CD4-positive, alpha-beta T cell treated with Interleukin-4 for 4 hours (primary cell): ENCODE data around the gene SETD6.
"Not testable (repeated sequence)": the region's sequence is repeated elsewhere in the genome, so short reads cannot be mapped to it uniquely, and the experiment has no call there.

Experiments
- DNase-seq: peaks from one replicate; pipeline ENCODE4 v3.0.0-alpha.2; 2020

SETD6 gene, protein sequence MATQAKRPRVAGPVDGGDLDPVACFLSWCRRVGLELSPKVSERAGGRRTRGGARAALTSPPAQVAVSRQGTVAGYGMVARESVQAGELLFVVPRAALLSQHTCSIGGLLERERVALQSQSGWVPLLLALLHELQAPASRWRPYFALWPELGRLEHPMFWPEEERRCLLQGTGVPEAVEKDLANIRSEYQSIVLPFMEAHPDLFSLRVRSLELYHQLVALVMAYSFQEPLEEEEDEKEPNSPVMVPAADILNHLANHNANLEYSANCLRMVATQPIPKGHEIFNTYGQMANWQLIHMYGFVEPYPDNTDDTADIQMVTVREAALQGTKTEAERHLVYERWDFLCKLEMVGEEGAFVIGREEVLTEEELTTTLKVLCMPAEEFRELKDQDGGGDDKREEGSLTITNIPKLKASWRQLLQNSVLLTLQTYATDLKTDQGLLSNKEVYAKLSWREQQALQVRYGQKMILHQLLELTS

DNA sequence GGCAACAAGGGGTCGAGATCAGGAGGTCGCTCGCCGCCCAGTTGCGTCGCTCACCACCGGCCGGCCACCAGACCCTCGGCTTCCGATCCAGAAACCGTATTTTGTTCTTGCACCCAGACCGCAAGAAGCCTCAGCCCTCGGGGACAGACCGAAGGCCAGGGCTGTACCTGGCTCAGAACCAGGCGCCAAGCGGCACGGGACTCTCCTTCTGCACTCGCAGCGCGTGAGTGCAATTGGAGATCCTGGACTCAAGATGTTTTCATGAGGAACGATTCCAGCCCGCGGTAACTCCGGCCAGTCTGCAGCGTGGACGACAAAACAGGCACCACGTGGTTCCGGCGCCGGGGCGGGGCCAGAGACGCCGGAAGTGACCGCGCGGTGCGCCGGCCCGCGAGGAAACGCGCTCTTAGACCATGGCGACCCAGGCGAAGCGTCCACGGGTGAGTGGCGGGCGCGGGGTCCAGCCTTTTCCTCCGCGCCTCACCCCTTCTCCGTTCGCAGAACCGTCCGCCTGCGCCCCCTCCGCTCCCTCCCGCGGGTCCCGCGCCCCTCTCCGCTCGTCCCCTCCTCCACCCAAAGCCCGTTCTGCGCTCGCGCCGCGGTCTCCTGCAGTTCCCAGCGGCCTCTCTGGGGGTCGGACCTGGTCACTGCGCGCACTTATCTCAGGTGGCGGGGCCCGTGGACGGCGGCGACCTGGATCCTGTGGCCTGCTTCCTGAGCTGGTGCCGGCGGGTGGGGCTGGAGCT, at the start of gene SETD6:
Gene SETD6 (plus strand): TSS at position 393 of the 746 bp plus-strand sequence. CDS start 21 bp downstream, at position 414.
- DNase-seq, result peak; percentile 58

DNA sequence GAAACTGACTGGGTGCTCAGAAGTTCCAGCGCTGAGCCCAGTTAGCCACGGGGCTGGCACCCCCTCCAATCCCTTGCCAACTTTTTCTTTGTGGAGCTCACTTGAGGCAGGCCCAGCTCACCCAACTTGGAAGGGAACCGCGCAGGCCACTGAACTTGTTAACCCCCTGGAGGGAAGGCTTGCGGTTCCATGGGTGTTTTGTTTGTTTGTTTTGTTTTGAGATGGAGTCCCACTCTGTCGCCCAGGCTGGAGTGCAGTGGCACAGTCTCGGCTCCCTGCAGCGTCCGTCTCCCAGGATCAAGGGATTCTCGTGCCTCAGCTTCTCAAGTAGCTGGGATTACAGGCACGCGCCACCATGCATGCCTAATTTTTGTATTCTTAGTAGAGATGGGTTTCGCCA, 49.5 kb upstream of the SETD6 start:
- DNase-seq, result no peak

DNA sequence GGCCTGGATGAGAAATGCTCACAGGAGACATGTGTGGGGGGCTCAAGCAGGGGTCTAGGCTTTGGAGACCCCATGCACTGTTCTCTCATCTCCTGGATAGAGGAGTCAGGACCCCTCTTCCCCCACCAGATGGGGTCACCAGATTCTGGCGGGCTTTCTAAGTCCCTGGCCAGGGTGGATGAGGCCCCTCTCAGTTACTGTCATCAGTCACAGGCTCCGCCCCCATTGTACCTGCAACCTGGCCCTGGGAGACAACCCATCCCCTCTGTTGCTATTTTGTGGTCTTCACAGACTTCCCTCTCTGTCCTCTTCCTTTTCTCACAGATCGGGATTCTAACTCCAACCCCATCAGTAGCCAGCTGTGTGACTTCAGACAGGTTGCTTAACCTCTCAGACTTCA, 48.9 kb upstream of the SETD6 start:
- DNase-seq, result no peak

DNA sequence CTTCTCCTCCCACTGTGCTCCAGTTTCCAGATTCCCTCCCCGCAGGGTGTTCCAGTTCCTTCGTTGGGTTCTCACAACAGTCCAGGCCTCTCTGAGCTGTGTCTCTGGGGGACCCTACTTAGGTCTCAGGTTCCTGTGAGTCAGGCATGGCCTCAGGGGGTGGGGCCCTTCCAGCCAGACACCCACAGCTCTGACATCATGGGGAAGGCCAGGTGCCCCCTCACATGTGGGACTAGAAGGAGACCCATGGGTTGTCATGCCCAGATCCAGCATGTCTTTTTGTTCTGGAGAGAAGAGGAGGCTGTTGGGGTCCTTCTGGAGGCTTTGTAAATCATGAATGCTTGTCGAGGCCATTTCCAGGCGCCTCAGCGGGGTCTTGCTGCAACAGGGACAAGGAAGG, 47.4 kb upstream of the SETD6 start:
- DNase-seq, result no peak

DNA sequence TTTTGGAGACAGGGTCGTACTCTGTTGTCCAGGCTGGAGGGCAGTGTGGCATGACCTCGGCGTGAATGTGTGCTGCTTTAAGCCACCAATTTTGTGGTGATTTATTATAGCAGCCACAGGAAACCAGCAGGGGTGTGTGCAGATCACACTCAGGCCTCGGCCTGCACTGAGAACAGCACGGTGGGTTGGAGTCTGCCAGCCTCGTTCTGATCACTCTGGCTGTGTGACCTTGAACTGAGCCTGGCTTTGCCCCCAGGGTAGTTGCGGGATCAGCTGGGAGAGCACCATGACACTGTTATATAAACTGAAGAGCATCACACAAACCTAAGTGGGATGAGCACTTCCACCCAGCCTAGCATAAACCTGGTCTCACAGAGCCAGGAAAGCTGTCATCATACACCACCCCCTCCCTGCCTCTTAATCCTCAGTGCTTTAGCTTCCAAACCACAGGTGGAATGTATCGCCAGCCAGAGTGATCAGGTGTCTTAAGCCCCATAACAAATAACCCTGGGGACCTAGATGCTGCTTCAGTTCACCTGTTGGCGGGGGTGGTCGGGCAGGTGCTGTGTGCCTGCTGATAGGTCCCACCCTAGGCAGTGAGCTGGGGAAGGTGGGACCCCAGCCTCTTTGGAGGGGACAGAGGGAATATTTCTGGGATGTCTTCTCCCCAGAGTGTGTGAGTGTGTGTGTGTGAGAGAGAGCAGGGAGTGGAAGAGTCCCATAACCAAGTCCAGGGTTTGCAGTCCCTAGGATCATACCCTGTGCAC, 43.9 kb upstream of the SETD6 start:
- DNase-seq, result no peak

DNA sequence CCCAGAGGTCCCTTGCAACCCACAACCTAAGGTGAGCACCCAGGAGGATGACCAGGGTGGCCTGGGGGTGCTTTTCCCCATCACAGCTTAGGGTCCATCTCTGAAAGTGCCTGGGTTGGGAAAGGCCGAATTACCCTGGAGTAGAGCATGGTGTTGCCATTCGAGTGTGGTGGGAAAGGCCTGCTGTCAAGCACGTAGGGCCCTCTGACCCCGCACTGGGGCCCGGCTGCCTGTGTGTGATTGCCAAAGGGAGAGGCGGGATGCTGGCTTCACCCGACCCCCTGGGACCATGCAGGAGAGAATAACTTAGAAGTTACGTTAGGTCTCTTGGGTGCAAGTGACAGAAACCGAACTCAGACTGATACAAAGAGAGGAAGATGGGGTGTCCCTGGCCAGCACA, 43.1 kb upstream of the SETD6 start:
- DNase-seq, result no peak

DNA sequence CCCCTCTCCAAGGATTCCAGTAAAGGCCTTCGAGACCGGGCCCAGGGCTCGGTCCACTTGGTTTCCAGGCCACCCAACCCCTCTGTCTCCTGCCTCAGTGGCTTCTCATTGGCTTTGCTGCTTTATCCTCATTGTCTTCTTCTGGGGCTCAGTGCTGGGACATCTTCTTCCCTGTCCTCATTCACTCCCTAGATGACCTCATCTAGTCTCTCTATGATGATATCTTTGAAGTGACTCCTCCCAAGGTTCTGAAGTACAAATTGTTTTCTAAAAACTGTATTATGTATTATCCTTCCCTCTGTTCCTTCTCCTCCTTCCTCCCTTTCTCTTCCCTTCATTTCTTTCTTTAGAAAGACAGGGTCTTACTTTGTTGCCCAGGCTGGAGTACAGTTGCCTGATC, 42.5 kb upstream of the SETD6 start:
- DNase-seq, result no peak

DNA sequence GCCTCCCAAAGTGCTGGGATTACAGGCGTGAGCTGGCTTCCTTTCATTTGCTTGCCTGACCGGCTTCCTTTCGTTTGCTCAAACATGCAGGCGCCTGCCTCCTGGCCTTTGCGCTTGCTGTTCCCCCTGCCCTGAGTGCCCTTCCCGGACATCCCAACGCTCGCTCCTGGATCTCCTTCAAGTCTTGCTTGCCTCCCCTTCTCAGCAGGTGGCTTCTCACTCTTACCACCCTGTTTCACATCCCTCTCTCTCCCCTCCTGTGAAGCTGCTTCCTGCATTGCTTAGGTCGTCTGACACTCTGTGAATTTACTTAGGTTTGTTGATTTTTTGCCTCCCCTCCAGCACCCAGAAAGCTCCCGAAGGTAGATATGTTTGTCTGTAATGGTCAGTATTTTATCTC, 41.0 kb upstream of the SETD6 start:
- DNase-seq, result no peak

DNA sequence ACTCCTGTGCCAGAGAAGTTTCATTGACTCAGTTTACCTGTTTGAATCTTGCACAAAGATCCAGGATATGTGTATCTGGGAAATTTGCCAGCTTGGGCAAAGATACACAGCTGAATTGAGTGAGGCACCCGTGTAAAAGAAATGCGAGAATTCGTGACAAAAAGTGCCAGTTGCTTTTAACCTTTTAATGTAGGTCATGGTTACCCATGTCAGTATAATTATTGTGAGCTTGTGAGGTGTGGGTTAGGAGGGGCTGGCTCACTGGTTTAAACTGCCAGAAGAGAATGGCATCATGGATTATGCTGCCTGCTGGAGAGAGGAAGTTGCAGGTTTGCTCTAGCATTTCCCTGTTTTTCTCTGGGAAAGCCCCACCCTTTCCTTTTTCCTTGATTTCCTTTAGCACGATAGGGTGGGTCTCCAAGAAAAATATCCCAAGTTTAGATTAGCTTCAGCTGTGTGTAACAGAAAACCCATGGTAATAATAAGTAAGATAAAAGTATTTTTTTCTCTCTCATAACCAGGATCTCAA, 40.2 kb upstream of the SETD6 start:
- no peak for DNase-seq

DNA sequence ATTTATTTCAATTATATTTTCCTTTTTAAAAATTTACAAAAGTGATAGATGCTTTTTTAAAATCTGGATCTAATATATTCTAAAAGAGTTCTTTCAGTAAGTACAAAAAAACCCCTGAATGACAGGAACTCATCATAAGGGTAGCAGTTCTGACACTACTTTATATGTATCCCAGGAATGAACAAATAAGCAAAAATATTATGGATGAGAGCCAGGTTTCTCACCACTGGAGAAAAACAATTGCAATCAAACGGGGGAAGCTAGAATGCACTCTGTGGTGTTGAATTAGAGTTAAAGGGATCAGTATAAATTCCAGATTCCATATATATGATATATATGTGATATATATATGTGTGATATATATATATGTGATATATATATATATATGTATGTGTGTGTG, 38.5 kb upstream of the SETD6 start:
- DNase-seq, result no peak

DNA sequence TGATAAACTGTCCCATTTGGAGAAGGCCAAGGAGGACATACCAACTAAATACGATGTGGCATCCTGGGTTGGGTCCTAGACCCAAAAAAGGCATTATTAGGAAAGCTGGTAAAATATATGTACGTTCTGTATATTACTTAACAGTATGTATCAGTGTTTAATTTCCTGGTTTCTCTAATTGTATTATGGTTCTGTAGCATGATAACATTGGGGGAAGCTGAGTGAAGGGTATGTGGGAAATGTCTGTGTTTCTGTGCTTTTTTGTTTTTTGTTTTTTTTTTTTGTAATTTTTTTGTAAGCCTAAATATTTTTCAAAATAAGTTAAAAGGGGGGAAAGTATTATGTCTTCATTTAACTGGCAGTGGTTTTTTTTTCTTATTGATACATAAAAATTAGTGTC, 36.9 kb upstream of the SETD6 start:
- DNase-seq, result no peak

DNA sequence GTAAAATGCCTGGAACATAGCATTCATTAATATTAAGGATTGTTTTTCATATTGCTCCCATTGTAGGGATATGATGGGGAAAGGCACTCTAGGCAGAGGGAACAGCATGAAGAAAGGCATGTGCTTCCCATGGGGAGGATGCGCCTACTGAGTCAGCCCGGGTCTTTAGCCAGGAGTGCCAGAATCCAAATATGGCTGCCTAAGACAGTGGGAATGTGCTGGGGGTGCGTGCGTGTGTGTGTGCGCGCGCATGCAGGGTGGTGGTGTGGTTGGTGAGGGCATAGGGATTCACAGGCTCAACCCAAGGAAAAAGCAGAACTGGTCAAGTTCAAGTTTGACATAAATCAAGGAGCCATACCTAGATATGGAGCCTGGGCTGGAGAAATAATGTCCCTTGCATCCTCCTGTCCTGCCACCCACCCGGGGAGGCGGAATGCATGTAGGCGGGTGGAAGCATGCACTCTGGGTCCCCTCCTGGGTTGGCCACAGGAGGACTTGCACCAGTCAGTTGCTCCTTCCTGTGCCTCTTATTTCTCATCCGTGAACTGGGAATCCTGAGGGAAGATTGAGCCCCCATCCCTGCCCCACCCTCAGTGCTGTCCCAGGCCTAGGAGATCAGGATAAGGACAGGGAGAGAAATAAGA, 34.0 kb upstream of the SETD6 start:
- DNase-seq, result no peak

DNA sequence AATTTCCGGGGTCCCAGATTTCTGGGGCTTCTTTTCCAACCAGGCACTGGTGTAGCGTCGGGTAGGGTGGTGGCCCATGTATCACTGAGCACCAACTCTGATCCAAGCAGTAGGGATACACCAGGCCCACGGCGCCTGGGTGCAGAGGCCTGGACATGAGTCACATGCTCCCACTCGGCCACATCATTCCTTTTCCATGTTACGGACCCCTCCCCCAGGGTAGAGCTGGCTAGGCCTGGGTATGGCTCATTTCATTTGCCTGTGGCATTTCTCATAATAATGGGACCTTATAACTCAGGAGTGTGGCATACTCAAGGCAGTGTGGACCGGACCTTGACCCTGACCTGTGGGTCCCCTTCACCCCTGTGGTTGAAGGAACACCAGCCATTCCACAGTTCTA, 33.4 kb upstream of the SETD6 start:
- no peak for DNase-seq

DNA sequence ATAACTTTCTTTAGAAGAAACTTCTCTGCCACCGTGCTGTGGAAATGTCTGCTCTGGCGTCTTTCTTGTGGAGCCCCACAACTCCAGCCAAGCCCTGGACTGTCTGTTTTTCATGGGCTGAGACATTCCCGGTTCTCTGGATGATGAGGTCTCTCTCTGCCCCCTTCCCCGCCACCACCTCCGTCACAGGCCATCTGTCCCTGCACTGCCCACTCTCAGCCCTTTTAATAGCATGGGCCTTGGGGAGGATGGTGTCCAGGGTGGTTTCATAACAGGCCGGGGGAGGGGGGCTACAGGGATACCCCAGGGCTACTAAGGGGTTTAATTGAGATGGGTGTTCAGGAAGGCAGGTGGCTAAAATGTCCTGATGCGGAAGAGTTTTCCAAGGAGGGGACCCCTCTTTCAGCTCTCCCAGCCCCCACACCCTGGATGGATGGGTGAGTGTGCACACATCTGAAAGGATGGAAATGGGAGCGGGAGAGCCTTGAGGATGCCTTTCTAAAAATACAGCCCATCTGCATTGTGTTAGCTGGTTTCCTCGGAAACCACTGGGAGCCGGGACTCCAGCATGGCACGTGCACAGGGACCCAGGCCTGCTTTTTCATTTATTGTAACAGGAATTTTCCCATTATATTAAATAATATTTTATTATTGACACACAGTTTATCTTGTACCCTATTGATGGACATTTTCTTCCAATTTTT, 30.0 kb upstream of the SETD6 start:
- DNase-seq, result no peak

DNA sequence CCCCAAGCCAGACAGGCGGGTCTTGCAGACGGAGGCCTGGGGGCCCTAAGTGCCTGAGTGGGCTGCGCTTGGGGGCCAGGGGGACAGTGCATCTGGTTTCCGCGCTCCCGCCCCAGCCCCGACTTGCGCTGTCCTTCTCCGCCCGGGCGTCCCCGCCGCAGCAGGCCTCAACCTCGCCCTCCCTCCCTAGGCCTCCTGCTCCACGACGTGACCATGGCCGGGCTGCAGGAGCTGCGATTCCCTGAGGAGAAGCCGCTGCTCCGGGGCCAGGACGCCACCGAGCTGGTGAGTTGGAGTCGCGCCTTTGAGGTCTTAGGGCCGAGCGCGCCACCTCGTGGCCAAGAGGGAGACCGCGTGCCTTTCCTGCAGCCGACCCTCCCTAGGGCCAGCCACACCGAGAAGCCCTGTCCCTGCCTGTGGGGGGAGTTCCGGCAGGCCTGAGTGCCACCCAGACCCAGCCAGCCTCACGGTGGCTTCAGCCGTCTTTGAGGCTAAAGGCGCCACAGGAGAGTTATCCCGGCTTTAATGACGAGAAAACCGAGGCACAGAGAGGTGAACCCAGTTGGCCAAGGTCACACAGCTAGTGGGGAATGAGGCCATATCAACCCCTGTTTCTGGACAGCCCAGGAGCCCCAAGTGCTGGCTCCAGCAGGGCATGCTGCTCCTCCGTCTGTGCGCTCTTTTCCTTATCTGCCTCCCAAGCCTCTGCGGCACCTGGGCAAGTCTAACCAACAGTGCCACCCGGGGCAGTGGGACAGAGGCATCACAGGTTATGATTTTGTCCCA, 27.6 kb upstream of the SETD6 start:
- peak; percentile 56 for DNase-seq

DNA sequence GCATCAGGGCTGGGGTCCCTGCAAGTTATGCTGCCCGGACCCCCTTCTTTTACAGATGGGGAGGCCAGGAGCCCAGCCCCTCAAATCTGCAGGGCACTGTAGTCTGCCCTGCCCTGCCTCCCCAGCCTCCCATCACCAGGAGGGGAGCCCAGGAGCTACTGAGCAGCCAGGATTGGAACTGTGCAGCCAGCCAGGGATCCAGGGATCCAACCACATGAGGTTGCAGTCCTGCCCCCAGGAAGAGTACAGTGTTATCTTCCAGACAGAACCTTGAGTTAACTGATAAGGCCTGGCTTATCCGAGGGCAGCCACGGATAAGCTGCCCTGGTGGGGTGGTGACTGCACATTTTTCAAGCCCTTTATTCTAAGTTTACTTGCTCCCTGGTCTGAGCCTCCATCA, 26.8 kb upstream of the SETD6 start:
- DNase-seq, result no peak

DNA sequence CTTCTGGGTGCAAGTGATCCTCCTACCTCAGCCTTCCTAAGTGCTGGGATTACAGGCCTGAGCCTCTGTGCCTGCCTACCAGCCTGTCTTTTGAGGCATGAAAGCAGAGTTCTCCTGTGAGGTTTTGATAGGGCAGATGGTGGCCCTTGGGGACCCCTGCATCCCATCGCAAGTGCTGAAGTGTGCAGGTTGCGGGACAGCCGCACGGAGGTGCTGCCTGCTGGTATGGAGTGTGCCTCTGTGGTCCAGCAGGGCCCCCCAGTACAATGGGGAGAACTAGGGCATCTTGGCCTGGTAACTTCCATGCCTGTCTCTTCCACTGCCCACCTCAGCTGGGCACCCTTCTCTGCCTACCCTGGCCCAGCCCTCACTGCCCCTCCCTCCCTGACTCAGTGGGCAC, 25.3 kb upstream of the SETD6 start:
- DNase-seq, result no peak

DNA sequence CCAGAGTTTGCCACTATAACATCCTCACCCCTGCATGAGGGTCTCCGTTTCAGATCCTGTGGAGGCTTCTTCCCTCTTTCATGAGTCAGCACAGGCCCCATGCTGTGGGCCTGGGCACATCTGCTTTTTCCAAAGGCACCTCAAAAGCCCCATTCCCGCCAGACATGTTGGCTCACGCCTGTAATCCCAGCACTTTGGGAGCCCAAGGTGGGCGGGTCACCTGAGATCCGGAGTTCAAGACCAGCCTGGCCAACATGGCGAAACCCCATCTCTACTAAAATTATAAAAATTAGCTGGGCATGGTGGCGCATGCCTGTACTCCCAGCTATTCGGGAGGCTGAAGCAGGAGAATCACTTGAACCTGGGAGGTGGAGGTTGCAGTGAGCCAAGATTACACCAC, 24.8 kb upstream of the SETD6 start:
- not testable (repeated sequence) for DNase-seq

DNA sequence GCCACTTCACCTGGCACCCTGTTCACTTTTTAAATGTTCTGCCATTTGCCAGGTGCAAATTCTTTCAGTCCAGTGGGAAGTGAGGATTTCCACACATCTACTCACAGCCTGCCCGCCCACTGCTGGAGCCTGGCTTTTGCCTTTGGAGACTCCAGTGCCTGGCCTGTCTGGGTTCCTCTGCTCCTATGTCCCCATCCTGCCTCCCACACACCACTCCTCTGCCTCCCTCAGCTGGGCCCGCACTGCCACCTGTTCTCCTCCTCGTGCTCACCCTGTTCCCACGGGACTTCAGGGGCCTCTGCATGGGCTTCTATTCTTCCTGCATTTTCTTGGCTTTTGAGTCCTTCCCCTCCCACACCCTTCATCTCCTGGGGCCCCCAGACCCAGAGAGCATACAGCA, 23.3 kb upstream of the SETD6 start:
- no peak for DNase-seq

DNA sequence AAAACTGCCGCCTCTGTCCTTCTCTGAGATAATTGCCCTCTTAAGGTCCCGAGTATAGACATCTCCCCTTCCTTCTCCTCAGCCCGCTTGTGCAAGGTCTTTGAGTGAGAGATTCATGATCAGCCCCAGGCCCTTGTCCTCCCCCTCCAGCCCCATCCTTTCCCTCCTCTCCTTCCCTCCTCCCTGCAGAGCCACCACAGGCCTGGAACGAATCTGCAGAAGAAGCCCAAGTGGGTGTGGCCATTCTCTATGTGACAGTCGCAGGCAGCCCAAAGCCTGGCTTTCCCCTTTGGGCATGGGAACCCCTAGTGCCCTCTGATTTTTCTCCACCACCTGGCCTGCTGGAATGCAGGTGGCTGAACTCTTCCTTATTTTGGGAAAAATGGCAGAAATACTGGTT, 22.6 kb upstream of the SETD6 start:
- DNase-seq, result no peak

DNA sequence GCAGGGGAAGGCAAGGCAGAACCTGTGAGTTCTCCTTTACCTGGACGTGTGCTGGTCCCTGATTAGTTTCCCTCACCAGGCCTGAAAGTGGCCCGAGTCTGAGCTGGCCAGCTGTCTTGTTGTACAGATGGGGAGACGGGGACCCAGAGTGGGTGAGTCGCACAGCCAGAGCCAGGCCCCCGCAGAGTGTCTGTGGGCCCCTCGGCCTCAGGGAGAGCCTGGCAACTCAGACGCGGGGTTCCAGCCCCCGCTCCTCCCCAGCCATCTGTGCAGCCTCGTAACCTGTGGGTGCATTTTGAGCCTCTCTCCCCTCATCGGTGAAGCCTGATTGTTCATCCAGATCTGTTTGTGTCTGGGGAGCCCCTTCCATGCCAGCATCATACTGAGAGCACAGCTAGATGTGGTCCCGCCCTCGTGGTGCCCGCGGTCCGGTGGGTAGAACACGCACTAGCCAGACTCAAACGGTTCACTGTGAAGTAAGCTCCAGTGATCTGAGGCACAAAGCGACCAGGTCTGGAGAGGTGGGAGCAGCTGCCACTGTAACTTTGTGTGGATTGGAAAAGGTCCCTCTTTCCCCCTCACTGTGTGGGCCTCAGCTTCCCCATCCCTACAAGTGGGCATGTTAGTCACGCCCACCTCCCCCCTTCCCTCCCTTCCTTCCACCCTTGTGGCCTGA, 21.4 kb upstream of the SETD6 start:
- no peak for DNase-seq
